Naive thymus-derived CD4-positive, alpha-beta T cell (primary cell): ENCODE results near the gene RNF144A. TPM values are rescaled to one million over a fixed set of nuclear protein-coding genes. Genes with fewer than 3 reads are reported as not detected.
A peak's percentile ranks its signal among the peaks of the same experiment; 100 is the strongest.

Source experiments
- ATAC-seq: fragments of 150-1000 bp; cut with Tn5 transposase; 2 replicates; pipeline ENCODE4 v1.10.0; 2021; ENCODE audit warnings: mild to moderate bottlenecking, moderate library complexity
- CTCF ChIA-PET: fragments of 350-600 bp; sonication (Branson Sonifier 250); formaldehyde crosslinking; loops from one replicate; lab custom pipeline; 2021; ENCODE audit warnings: antibody characterized with exemption; lab: Charles Lee
- POLR2A ChIA-PET: fragments of 350-600 bp; sonication (Branson Sonifier 250); formaldehyde crosslinking; loops from one replicate; lab custom pipeline; 2021; ENCODE audit warnings: antibody characterized with exemption, inconsistent platforms; lab: Charles Lee
- DNase-seq, 9 donors: peaks; one replicate each; pipeline versions ENCODE4 v3.0.0 to v3.0.0-alpha.2; 2020 to 2022; ENCODE audit warnings: mixed read lengths in 1 of 9
- H3K27ac ChIP-seq: one replicate; pipeline ENCODE4 v1.7.0; 2013; ENCODE audit warnings: mild to moderate bottlenecking, low read depth, low read length, moderate library complexity
- H3K27me3 ChIP-seq, 2 donors: one replicate each; pipeline ENCODE4 v1.7.0; 2013; ENCODE audit warnings: low read length in 2 of 2, mild to moderate bottlenecking in 2 of 2, moderate library complexity in 2 of 2; ENCODE audit not compliant: control insufficient read depth in 2 of 2, insufficient read depth in 2 of 2
- H3K36me3 ChIP-seq, 3 experiments: 1 replicate in 2 of 3; 2 replicates in 1 of 3; pipeline ENCODE4 v1.7.0; 2013; ENCODE audit warnings: low read length in 3 of 3, mild to moderate bottlenecking in 3 of 3, moderate library complexity in 1 of 3; ENCODE audit not compliant: insufficient read depth in 3 of 3, control insufficient read depth in 2 of 3
- H3K4me1 ChIP-seq, 2 donors: one replicate each; pipeline ENCODE4 v1.7.0; 2013; ENCODE audit warnings: low read length in 2 of 2, mild to moderate bottlenecking in 2 of 2, moderate library complexity in 1 of 2; ENCODE audit not compliant: control insufficient read depth in 2 of 2, insufficient read depth in 2 of 2
- H3K4me3 ChIP-seq: 2 replicates; pipeline ENCODE4 v1.7.0; 2013; ENCODE audit warnings: mild to moderate bottlenecking, low read length
- H3K9me3 ChIP-seq, 3 experiments: 1 replicate in 2 of 3; 2 replicates in 1 of 3; pipeline ENCODE4 v1.7.0; 2013; ENCODE audit warnings: low read length in 3 of 3; ENCODE audit not compliant: control insufficient read depth in 2 of 3
- H3K27ac Mint-ChIP-seq, 9 donors: one replicate each; pipeline ENCODE4 v1.8.0; 2020 to 2022; ENCODE audit warnings: mixed read lengths in 9 of 9, mild to moderate bottlenecking in 8 of 9, moderate library complexity in 5 of 9, inconsistent platforms in 2 of 9
- H3K27me3 Mint-ChIP-seq, 5 donors: one replicate each; pipeline ENCODE4 v1.8.0; 2021 to 2022; ENCODE audit warnings: mixed read lengths in 5 of 5, mild to moderate bottlenecking in 1 of 5
- H3K36me3 Mint-ChIP-seq, 5 donors: one replicate each; pipeline ENCODE4 v1.8.0; 2020 to 2022; ENCODE audit warnings: mixed read lengths in 5 of 5, mild to moderate bottlenecking in 3 of 5, inconsistent platforms in 1 of 5
- H3K4me1 Mint-ChIP-seq, 7 donors: one replicate each; pipeline ENCODE4 v1.8.0; 2020 to 2022; ENCODE audit warnings: mixed read lengths in 7 of 7, mild to moderate bottlenecking in 3 of 7, inconsistent platforms in 1 of 7
- H3K4me3 Mint-ChIP-seq, 10 donors: one replicate each; pipeline ENCODE4 v1.8.0; 2020 to 2022; ENCODE audit warnings: mild to moderate bottlenecking in 10 of 10, mixed read lengths in 10 of 10, moderate library complexity in 6 of 10, inconsistent platforms in 2 of 10
- H3K9me3 Mint-ChIP-seq, 11 donors: one replicate each; pipeline ENCODE4 v1.8.0; 2020 to 2022; ENCODE audit warnings: mixed read lengths in 11 of 11, mild to moderate bottlenecking in 4 of 11, inconsistent platforms in 1 of 11, moderate library complexity in 1 of 11
- intact Hi-C, 2 donors: fragments of 100-400 bp; cut with micrococcal nuclease; formaldehyde crosslinking; loops; one replicate each; pipeline ENCODE4 v1.15.1; 2023
- polyA plus RNA-seq, 2 donors: library from polyadenylated mRNA; unstranded; fragments of 300-500 nt; fragmentation: Illumina TruSeq; gene quantifications; one replicate each; pipeline ENCODE4 v1.2.3, GENCODE V29; 2021
- total RNA-seq, 6 experiments: library from RNA in 5 of 6; stranded (reverse) in 5 of 6; gene quantifications; 1 replicate in 5 of 6; 2 replicates in 1 of 6; pipeline ENCODE4 v1.2.3 and lab custom pipeline; 2021 to 2026

The RNF144A gene
- total and polyA plus RNA-seq, 7 experiments from 2014 or later, result 21.2 to 74.4 (median 56.3) TPM

DNA sequence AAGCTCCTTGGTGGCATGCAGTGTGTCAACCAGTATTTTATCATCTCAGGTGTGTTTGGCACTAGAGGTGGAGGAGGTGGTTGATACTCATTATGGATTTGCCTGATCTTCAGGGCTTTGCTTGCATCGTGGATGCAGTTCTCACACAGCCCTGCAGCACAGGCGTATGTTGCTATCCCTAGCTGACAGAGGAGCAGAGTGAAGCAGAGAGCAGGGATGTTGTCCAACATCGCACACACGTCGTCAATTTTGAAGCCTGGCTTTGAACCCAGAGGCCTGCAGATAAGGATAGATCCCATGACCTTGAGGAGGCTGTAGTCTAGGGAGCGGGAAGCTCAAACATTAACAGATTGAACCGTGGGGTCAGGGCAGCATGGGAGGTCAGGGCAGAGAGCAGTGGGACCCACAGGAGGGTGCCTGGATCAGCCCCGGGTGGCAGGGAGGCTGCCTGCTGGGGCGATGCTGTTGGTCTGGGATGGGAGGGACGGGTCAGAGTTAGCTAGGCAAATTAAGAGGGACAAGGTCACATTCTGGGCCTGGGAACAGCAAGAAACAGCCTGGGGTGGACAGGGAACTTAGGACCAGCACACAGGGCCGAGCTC, 4.2 kb downstream of the RNF144A start:
- Histone ChIP-seq H3K4me3 (no peak overlapping the region), H3K9me3 (no peaks in the 10 kb centered on the region), H3K27me3 (no peaks in the 10 kb centered on the region), H3K27ac (no peak overlapping the region), H3K4me1 (peaks cover 9 to 70% of the 10 kb centered on the region in 2 donors), H3K36me3 (peaks cover 0 to 3% (median 0%) of the 10 kb centered on the region in 3 experiments)
- Mint-ChIP-seq H3K4me1 (peaks cover 53 to 85% (median 79%) of the 10 kb centered on the region in 7 donors), H3K27me3 (peaks cover 0 to 4% (median 0%) of the 10 kb centered on the region in 5 donors), H3K36me3 (peaks cover 4 to 52% (median 12%) of the 10 kb centered on the region in 5 donors), H3K27ac (peak overlapping the region; percentile 10 to 90 (median 80)), H3K9me3 (peaks cover 0 to 12% (median 2%) of the 10 kb centered on the region in 11 donors), H3K4me3 (peak overlapping the region; percentile 29 to 84 (median 62))
- intact Hi-C loops, result loop anchor here in 1 of 2 donors (1.0 kb wide), 1 partner anchor 13 kb away; no protein-coding TSS in a partner anchor
- POLR2A ChIA-PET, result interaction anchor here (0.6 to 8.1 kb wide), 6 partner anchors 13 to 140 kb away, joined by 3 to 81 read pairs (median 3); no protein-coding TSS in a partner anchor
- CTCF ChIA-PET, result interaction anchor here (0.6 to 2.6 kb wide), 10 partner anchors 8 to 122 kb away, joined by 3 to 12 read pairs (median 4); no protein-coding TSS in a partner anchor
- no peak for ATAC-seq
- no peak for DNase-seq

DNA sequence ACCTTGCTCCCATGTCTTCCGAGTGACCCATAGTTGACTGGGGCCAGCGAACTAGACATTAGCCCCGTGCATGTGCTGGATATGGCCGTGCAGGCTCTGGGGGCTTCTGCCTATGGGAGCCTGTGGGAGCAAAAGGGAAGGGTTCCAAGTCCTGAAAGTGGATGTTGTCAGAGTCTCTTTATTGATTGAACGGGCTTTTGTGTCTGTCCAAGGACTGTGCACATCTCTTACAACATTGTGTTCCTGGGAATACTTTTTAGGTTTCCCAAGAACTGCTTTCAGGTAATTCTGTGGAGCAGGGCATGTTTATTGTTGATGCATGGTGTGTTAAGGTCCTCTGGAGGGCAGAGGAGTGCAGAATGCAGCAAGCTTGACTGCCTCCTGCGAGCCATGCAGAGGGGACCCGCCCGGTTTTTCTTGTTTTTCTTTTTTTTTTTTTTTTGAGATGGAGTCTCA, 5.0 kb downstream of the RNF144A start:
- peaks cover 57 to 88% (median 83%) of the 10 kb centered on the region in 7 donors for H3K4me1 Mint-ChIP-seq
- CTCF ChIA-PET, result interaction anchor here (0.6 to 2.6 kb wide), 4 partner anchors 12 to 110 kb away, joined by 3 to 11 read pairs (median 6); no protein-coding TSS in a partner anchor
- peak overlapping the region in 9 of 10 donors; percentile 28 to 84 (median 61) for H3K4me3 Mint-ChIP-seq
- no peaks in the 10 kb centered on the region for H3K9me3 ChIP-seq
- H3K27ac Mint-ChIP-seq, result peak overlapping the region in 6 of 9 donors; percentile 25 to 89 (median 72)
- POLR2A ChIA-PET, result interaction anchor here (0.6 to 8.1 kb wide), 3 partner anchors 14 to 135 kb away, joined by 3 to 81 read pairs (median 3); no protein-coding TSS in a partner anchor
- H3K9me3 Mint-ChIP-seq, result peaks cover 0 to 12% (median 2%) of the 10 kb centered on the region in 11 donors
- no peaks in the 10 kb centered on the region for H3K27me3 ChIP-seq
- peaks cover 0 to 3% (median 0%) of the 10 kb centered on the region in 5 donors for H3K27me3 Mint-ChIP-seq
- peaks cover 0 to 3% (median 0%) of the 10 kb centered on the region in 3 experiments for H3K36me3 ChIP-seq
- ATAC-seq, result peak; percentile 35
- peak in 4 of 9 donors; percentile 23 to 43 (median 34) for DNase-seq
- intact Hi-C loops, result no loop called here
- peak overlapping the region; percentile 37 for H3K27ac ChIP-seq
- H3K36me3 Mint-ChIP-seq, result peaks cover 4 to 60% (median 12%) of the 10 kb centered on the region in 5 donors
- no peak overlapping the region for H3K4me3 ChIP-seq
- H3K4me1 ChIP-seq, result peaks cover 9 to 63% of the 10 kb centered on the region in 2 donors

DNA sequence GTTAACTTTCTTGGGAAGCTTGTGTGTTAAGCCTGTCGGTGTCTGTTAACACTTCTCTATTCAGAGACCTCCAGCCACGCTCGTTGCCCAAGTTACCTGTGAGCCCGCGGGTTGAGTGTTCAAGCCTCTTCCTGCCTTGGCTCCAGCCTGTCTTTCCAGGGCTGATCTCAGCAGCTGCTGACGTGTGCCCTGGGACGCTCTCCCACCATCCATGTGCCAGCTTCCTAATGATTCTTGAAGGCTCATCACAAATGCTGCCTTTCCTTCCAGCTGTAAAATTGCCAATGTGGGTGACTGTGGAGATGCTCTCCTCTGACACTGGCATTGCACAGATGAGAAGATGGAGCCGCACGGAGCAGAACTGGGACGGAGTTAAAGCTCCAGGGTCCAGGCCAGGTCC, 6.1 kb downstream of the RNF144A start:
- intact Hi-C loops, result no loop called here
- Mint-ChIP-seq H3K4me3 (peak overlapping the region in 8 of 10 donors; percentile 42 to 84 (median 60)), H3K9me3 (peaks cover 0 to 12% (median 3%) of the 10 kb centered on the region in 11 donors), H3K4me1 (peaks cover 59 to 97% (median 90%) of the 10 kb centered on the region in 7 donors), H3K36me3 (peaks cover 4 to 70% (median 16%) of the 10 kb centered on the region in 5 donors), H3K27me3 (peaks cover 0 to 3% (median 0%) of the 10 kb centered on the region in 5 donors), H3K27ac (peak overlapping the region in 8 of 9 donors; percentile 22 to 89 (median 61))
- Histone ChIP-seq H3K27ac (no peak overlapping the region), H3K4me1 (peaks cover 9 to 68% of the 10 kb centered on the region in 2 donors), H3K36me3 (peaks cover 0 to 3% (median 0%) of the 10 kb centered on the region in 3 experiments), H3K4me3 (no peak overlapping the region), H3K27me3 (no peaks in the 10 kb centered on the region), H3K9me3 (no peaks in the 10 kb centered on the region)
- DNase-seq (no peak), ATAC-seq (no peak)
- ChIA-PET CTCF (interaction anchor here (0.7 to 2.6 kb wide), 3 partner anchors 13 to 1798 kb away, joined by 3 to 9 read pairs (median 4); no protein-coding TSS in a partner anchor), POLR2A (interaction anchor here (0.7 to 8.1 kb wide), 3 partner anchors 15 to 134 kb away, joined by 3 to 81 read pairs (median 5); no protein-coding TSS in a partner anchor)

DNA sequence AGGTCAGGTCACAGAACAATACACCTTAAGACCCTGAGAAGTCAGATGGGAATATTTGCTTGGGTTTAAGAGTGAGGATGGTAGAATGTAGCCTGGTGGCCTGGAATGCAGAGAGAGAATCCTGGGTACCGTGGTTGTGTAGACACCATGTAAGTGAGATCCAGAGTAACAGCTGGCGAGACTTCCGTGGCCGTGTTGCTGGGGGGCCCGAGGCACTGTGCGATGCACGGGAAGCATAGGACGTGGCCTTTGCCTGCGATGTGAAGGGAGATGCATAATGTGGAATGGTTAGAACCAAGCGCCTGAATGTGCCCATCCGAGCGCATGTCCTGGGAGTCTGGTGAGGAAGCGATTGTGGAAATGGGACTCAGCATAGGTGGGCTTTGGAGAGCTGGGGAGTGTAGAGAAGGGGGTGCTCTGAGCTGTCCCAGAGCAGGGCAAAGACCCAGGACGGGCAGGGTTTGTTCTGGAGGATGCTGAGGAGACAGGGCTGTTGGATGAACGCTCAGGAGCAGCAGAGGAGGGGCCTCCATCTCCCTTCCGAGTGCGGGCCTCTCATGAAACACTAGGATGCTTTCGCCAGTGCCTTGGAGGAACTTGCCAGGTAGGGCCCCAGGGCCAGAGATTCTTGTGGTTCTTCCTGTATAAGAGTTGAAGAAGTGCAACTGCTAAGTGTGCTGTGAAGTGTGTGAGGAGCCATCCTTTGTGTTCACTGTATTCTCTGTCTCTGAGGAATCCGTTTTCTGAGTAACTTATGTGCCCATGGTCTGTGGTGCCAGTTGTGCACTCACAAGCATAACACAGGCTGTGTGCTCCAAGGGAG, 7.1 kb downstream of the RNF144A start:
- Mint-ChIP-seq H3K9me3 (peaks cover 0 to 12% (median 0%) of the 10 kb centered on the region in 11 donors), H3K27me3 (no peaks in the 10 kb centered on the region), H3K36me3 (peaks cover 4 to 70% (median 24%) of the 10 kb centered on the region in 5 donors), H3K27ac (peak overlapping the region; percentile 25 to 92 (median 78)), H3K4me1 (peaks cover 58 to 99% (median 92%) of the 10 kb centered on the region in 7 donors), H3K4me3 (peak overlapping the region in 9 of 10 donors; percentile 46 to 84 (median 67))
- Histone ChIP-seq H3K27me3 (no peaks in the 10 kb centered on the region), H3K36me3 (peaks cover 0 to 3% (median 0%) of the 10 kb centered on the region in 3 experiments), H3K9me3 (no peaks in the 10 kb centered on the region), H3K4me1 (peaks cover 4 to 72% of the 10 kb centered on the region in 2 donors), H3K4me3 (no peak overlapping the region), H3K27ac (peak overlapping the region; percentile 9)
- ChIA-PET CTCF (interaction anchor here (0.6 kb wide), 1 partner anchor 78 kb away, joined by 3 read pairs; no protein-coding TSS in a partner anchor), POLR2A (interaction anchor here (0.7 kb wide), 2 partner anchors 36 to 78 kb away, joined by 3 read pairs; no protein-coding TSS in a partner anchor)
- intact Hi-C loops, result no loop called here
- DNase-seq, result no peak
- ATAC-seq, result no peak

DNA sequence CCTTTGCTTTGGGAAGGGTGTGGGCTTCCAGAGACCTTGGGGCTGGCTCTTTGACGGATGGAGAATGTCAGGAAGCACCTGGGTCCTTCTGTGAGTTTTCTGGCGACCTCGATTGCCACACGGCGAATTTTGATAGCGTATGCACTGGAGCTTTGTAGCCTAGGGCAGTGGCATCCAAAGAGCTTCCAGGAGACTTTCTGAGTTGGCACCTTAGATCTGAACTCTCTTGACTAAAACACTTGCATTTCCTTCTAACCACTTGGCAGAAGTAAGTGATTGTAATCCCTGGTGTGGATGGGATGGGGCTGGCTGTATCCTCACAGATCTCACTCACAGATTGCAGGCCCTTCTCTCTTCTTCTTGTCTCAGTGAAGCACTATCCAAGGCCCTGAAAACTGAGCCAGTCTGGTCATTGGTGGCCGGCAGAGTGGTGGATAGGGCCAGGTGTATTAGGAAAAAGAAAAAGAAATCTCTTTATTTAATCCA, 7.8 kb downstream of the RNF144A start:
- intact Hi-C loops, result loop anchor here in 1 of 2 donors (1.0 kb wide), 1 partner anchor 11 kb away; no protein-coding TSS in a partner anchor
- CTCF ChIA-PET, result interaction anchor here (0.6 kb wide), 1 partner anchor 78 kb away, joined by 3 read pairs; no protein-coding TSS in a partner anchor

More for the DNA sequence above, 7.8 kb downstream of the RNF144A start:
- POLR2A ChIA-PET, result interaction anchor here (0.7 kb wide), 2 partner anchors 36 to 79 kb away, joined by 3 read pairs; no protein-coding TSS in a partner anchor
- H3K27me3 ChIP-seq, result no peaks in the 10 kb centered on the region
- H3K4me1 ChIP-seq, result peaks cover 0 to 72% of the 10 kb centered on the region in 2 donors
- H3K4me3 ChIP-seq, result no peak overlapping the region
- H3K9me3 Mint-ChIP-seq, result peaks cover 0 to 12% (median 0%) of the 10 kb centered on the region in 11 donors
- H3K4me1 Mint-ChIP-seq, result peaks cover 57 to 99% (median 92%) of the 10 kb centered on the region in 7 donors
- H3K4me3 Mint-ChIP-seq, result peak overlapping the region in 9 of 10 donors; percentile 46 to 84 (median 67)
- H3K27me3 Mint-ChIP-seq, result no peaks in the 10 kb centered on the region
- H3K9me3 ChIP-seq, result no peaks in the 10 kb centered on the region
- H3K27ac Mint-ChIP-seq, result peak overlapping the region in 8 of 9 donors; percentile 25 to 92 (median 82)
- no peak for DNase-seq
- peak overlapping the region; percentile 9 for H3K27ac ChIP-seq
- ATAC-seq, result no peak
- H3K36me3 ChIP-seq, result peaks cover 0 to 3% (median 0%) of the 10 kb centered on the region in 3 experiments
- H3K36me3 Mint-ChIP-seq, result peaks cover 4 to 69% (median 29%) of the 10 kb centered on the region in 5 donors
